HCT116 (cell line): ENCODE data around the gene DDX10.

Source experiments
- CEBPB ChIP-seq: IDR thresholded peaks from 2 replicates; pipeline ENCODE4 v1.6.1; 2012; ENCODE audit warnings: low read depth
- EGR1 ChIP-seq: IDR thresholded peaks from 2 replicates; pipeline ENCODE4 v1.6.1; 2012; ENCODE audit warnings: low read depth
- EZH2 ChIP-seq: fragments of 200-600 bp; sonication (generic); IDR thresholded peaks from 2 replicates; pipeline ENCODE4 v1.6.1; 2017; ENCODE audit warnings: antibody characterized with exemption, mixed run types
- POLR2A ChIP-seq: IDR thresholded peaks from 2 replicates; pipeline ENCODE4 v1.7.0; 2011; ENCODE audit warnings: borderline replicate concordance; ENCODE audit not compliant: insufficient read depth, insufficient read length; ENCODE audit errors: extremely low read depth
- POLR2AphosphoS5 ChIP-seq: IDR thresholded peaks from 2 replicates; pipeline ENCODE4 v1.6.1; 2011; ENCODE audit warnings: mild to moderate bottlenecking, low read depth, low read length, moderate library complexity
- RAD21 ChIP-seq: IDR thresholded peaks from 2 replicates; pipeline ENCODE4 v1.6.1; 2012; ENCODE audit warnings: low read depth, mild to moderate bottlenecking
- SP1 ChIP-seq: IDR thresholded peaks from 2 replicates; pipeline ENCODE4 v1.6.1; 2012; ENCODE audit warnings: low read depth
- YY1 ChIP-seq: IDR thresholded peaks from 2 replicates; pipeline ENCODE4 v1.6.1; 2011; ENCODE audit warnings: low read length, low read depth, moderate library complexity, mild to moderate bottlenecking; ENCODE audit not compliant: insufficient replicate concordance; ENCODE audit errors: extremely low read depth
- ZFX ChIP-seq: fragments of 450-650 bp; IDR thresholded peaks from 2 replicates; pipeline ENCODE4 v1.6.1; 2017
- ZNF274 ChIP-seq: fragments of 200-500 bp; sonication (Bioruptor generic); IDR thresholded peaks from 2 replicates; pipeline ENCODE4 v1.6.1; 2014; ENCODE audit warnings: mild to moderate bottlenecking, low read depth, low read length, inconsistent platforms
- TF ChIP-seq, protein P1 (sequence below), 3 experiments: fragments of 200-600 bp in 1 of 3; sonication (generic) in 1 of 3; IDR thresholded peaks in 2 of 3; conservative IDR thresholded peaks in 1 of 3; 2 replicates each; pipeline ENCODE4 v1.5.1; 2012 to 2017; ENCODE audit warnings: low read depth in 2 of 3, low read length in 2 of 3, antibody characterized with exemption in 1 of 3, borderline replicate concordance in 1 of 3, control low read depth in 1 of 3, mild to moderate bottlenecking in 1 of 3, mixed read lengths in 1 of 3, mixed run types in 1 of 3, moderate library complexity in 1 of 3; ENCODE audit not compliant: insufficient read depth in 1 of 3
- TF ChIP-seq, protein P2 (sequence below): IDR thresholded peaks from 2 replicates; pipeline ENCODE4 v1.6.1; 2012
- TF ChIP-seq, protein P3 (sequence below): IDR thresholded peaks from 2 replicates; pipeline ENCODE4 v1.6.1; 2012
- TF ChIP-seq, protein P4 (sequence below): IDR thresholded peaks from 2 replicates; pipeline ENCODE4 v1.6.1; 2012; ENCODE audit warnings: low read depth

DNA sequence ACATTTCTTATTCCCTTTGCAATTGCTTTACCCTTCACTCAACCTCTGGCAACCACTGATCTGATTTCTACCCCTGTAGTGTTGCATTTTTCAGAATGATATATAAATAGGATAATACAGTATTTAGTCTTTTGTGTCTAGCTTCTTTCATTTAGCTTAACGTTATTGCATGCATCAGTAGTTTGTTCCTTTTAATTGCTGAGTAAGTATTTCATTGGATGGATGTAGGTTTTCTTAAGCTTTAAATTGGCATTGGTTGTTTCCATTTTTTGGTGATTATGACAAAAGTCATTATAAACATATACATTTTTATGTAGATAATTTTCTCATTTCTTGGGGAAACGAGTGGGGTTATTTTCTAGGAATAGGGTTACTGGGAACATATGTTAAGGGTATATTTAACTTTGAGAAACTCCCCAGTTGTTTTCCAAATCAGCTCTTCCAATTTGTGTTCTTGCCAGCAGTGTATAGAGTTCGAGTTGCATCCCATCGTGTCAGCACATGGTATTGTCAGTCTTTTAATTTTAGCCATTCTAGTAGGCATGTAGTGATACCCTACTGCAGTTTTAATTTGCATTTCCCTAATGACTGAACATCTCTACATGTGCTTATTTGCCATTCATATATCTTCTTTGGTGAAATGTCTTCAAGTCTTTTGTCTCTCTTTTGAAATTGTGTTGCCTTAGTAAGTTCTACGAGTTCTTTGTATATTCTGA lies 60.3 kb downstream of the DDX10 start:
- TF ChIP-seq SP1 (no peak), POLR2A (no peak), EZH2 (no peak), ZFX (no peak), YY1 (no peak), ZNF274 (no peak), POLR2AphosphoS5 (no peak), CEBPB (no peak), EGR1 (no peak), RAD21 (no peak)
- TF ChIP-seq, protein P1, sequence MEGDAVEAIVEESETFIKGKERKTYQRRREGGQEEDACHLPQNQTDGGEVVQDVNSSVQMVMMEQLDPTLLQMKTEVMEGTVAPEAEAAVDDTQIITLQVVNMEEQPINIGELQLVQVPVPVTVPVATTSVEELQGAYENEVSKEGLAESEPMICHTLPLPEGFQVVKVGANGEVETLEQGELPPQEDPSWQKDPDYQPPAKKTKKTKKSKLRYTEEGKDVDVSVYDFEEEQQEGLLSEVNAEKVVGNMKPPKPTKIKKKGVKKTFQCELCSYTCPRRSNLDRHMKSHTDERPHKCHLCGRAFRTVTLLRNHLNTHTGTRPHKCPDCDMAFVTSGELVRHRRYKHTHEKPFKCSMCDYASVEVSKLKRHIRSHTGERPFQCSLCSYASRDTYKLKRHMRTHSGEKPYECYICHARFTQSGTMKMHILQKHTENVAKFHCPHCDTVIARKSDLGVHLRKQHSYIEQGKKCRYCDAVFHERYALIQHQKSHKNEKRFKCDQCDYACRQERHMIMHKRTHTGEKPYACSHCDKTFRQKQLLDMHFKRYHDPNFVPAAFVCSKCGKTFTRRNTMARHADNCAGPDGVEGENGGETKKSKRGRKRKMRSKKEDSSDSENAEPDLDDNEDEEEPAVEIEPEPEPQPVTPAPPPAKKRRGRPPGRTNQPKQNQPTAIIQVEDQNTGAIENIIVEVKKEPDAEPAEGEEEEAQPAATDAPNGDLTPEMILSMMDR (IDR thresholded peaks at IDR 0.05 in 2 of 3, conservative IDR thresholded peaks at IDR 0.05 in 1 of 3; ENCODE audit: borderline replicate concordance in 1 of 3, insufficient read depth in 1 of 3, low read depth in 2 of 3, low read length in 2 of 3), result no peak
- TF ChIP-seq, protein P2, sequence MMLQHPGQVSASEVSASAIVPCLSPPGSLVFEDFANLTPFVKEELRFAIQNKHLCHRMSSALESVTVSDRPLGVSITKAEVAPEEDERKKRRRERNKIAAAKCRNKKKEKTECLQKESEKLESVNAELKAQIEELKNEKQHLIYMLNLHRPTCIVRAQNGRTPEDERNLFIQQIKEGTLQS, result no peak
- TF ChIP-seq, protein P3, sequence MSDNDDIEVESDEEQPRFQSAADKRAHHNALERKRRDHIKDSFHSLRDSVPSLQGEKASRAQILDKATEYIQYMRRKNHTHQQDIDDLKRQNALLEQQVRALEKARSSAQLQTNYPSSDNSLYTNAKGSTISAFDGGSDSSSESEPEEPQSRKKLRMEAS, result no peak
- TF ChIP-seq, protein P4, sequence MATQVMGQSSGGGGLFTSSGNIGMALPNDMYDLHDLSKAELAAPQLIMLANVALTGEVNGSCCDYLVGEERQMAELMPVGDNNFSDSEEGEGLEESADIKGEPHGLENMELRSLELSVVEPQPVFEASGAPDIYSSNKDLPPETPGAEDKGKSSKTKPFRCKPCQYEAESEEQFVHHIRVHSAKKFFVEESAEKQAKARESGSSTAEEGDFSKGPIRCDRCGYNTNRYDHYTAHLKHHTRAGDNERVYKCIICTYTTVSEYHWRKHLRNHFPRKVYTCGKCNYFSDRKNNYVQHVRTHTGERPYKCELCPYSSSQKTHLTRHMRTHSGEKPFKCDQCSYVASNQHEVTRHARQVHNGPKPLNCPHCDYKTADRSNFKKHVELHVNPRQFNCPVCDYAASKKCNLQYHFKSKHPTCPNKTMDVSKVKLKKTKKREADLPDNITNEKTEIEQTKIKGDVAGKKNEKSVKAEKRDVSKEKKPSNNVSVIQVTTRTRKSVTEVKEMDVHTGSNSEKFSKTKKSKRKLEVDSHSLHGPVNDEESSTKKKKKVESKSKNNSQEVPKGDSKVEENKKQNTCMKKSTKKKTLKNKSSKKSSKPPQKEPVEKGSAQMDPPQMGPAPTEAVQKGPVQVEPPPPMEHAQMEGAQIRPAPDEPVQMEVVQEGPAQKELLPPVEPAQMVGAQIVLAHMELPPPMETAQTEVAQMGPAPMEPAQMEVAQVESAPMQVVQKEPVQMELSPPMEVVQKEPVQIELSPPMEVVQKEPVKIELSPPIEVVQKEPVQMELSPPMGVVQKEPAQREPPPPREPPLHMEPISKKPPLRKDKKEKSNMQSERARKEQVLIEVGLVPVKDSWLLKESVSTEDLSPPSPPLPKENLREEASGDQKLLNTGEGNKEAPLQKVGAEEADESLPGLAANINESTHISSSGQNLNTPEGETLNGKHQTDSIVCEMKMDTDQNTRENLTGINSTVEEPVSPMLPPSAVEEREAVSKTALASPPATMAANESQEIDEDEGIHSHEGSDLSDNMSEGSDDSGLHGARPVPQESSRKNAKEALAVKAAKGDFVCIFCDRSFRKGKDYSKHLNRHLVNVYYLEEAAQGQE, result no peak
